Measurements from ENCODE around the gene SUPT20HL2.

The SUPT20HL2 gene

DNA sequence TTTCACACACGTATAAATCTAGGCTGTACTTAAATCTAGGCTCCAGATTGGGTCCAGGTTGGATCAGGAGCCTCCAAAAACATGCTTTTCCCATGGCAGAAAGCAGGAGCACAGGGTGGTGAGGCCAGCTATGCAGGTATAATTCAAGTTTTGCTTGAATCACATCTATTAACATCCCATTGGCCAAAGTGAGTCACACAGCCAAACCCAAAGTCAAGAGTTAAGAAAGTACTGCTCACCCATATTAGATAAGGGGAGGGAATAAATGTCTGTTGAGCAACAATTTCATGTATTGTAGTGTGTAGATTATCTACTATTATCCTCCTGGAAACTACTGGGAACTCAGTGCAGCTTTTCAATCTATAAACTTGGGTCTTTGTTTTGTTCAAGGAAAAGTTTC is 12.8 kb downstream of the SUPT20HL2 start:
- no peaks in the 10 kb centered on the region for H3K9me3 ChIP-seq (ENCODE audit: insufficient read depth, low read length)
- H3K36me3 ChIP-seq (replicated peaks; ENCODE audit: low read depth, low read length), result no peaks in the 10 kb centered on the region
- TF ChIP-seq, protein P1, sequence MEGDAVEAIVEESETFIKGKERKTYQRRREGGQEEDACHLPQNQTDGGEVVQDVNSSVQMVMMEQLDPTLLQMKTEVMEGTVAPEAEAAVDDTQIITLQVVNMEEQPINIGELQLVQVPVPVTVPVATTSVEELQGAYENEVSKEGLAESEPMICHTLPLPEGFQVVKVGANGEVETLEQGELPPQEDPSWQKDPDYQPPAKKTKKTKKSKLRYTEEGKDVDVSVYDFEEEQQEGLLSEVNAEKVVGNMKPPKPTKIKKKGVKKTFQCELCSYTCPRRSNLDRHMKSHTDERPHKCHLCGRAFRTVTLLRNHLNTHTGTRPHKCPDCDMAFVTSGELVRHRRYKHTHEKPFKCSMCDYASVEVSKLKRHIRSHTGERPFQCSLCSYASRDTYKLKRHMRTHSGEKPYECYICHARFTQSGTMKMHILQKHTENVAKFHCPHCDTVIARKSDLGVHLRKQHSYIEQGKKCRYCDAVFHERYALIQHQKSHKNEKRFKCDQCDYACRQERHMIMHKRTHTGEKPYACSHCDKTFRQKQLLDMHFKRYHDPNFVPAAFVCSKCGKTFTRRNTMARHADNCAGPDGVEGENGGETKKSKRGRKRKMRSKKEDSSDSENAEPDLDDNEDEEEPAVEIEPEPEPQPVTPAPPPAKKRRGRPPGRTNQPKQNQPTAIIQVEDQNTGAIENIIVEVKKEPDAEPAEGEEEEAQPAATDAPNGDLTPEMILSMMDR (IDR thresholded peaks at IDR 0.05; ENCODE audit: low read depth, low read length), result no peak
- TF ChIP-seq EZH2phosphoT487 (IDR thresholded peaks at IDR 0.05; ENCODE audit: low read depth), result no peak
- no peak overlapping the region for H3K4me3 ChIP-seq (ENCODE audit: low read length)
- H2AFZ ChIP-seq (ENCODE audit: low read depth, low read length), result no peak overlapping the region
- H4K20me1 ChIP-seq (ENCODE audit: insufficient read depth, low read length), result no peaks in the 10 kb centered on the region
- H3K9ac ChIP-seq (ENCODE audit: low read length), result no peak overlapping the region
- no peaks in the 10 kb centered on the region for H3K4me1 ChIP-seq (ENCODE audit: low read length)
- H3K27ac ChIP-seq (ENCODE audit: low read length), result no peak overlapping the region
- H3K27me3 ChIP-seq (ENCODE audit: low read depth, low read length), result no peaks in the 10 kb centered on the region
- no peak overlapping the region for H3K4me2 ChIP-seq (ENCODE audit: low read length)
- no peaks in the 10 kb centered on the region for H3K79me2 ChIP-seq (ENCODE audit: low read length)

DNA sequence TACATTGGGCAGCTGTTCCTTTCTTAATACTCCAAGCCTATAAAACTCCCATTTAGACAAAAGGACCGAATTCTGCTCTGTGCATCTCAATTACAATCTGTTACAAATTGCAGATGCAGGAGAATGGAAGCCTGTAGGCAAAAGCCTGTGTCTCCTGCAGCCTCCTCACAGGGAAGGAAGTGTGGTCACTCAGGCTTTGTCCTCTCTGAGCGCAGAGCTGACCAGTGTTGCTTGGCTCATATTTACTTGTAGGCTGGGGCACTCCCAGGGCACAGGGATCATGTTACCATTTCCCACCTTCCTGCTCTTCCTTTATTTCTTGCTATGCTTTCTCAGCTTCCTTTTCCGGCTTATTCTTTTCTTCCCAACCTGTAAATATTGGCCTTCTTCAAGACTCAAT is 15.7 kb downstream of the SUPT20HL2 start:
- no peak for TF ChIP-seq EZH2phosphoT487 (IDR thresholded peaks at IDR 0.05; ENCODE audit: low read depth)
- TF ChIP-seq, protein P1 (IDR thresholded peaks at IDR 0.05; ENCODE audit: low read depth, low read length), result no peak
- no peak overlapping the region for H3K4me2 ChIP-seq (ENCODE audit: low read length)
- H2AFZ ChIP-seq (ENCODE audit: low read depth, low read length), result no peak overlapping the region

DNA sequence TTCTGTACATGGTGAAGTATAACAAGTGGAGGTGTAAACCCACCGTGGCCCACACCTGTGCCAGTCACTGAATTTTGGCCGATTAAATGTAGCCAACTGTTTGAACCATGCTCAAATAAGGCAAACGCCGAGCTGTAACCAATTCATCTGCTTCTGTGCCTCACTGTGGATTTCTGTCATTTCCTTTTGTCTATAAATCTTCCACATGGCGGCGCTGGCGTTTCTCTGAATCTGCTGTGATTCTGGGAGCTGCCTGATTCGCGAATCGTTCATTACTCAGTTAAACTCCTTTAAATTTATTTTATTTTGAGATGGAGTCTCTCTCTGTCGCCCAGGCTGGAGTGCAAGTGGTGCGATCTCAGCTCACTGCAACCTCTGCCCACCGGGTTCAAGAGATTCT is 19.2 kb downstream of the SUPT20HL2 start:
- Histone ChIP-seq H3K79me2 (ENCODE audit: low read length) (no peaks in the 10 kb centered on the region), H3K36me3 (replicated peaks; ENCODE audit: low read depth, low read length) (no peaks in the 10 kb centered on the region), H3K4me2 (ENCODE audit: low read length) (peak overlapping the region; percentile 55), H3K27ac (ENCODE audit: low read length) (no peak overlapping the region), H2AFZ (ENCODE audit: low read depth, low read length) (peak overlapping the region; percentile 83; the same call in 1 of the 2 replicates), H3K9me3 (ENCODE audit: insufficient read depth, low read length) (no peaks in the 10 kb centered on the region), H3K4me3 (ENCODE audit: low read length) (0 out of 2 replicates have a peak overlapping the region, but pooled peaks have one; percentile 27), H3K4me1 (ENCODE audit: low read length) (no peaks in the 10 kb centered on the region), H3K9ac (ENCODE audit: low read length) (no peak overlapping the region), H4K20me1 (ENCODE audit: insufficient read depth, low read length) (no peaks in the 10 kb centered on the region), H3K27me3 (ENCODE audit: low read depth, low read length) (no peaks in the 10 kb centered on the region)
- TF ChIP-seq, protein P1 (IDR thresholded peaks at IDR 0.05; ENCODE audit: low read depth, low read length), result peak; percentile 42
- TF ChIP-seq EZH2phosphoT487 (IDR thresholded peaks at IDR 0.05; ENCODE audit: low read depth), result no peak

More for the DNA sequence above, 15.7 kb downstream of the SUPT20HL2 start:
- H3K79me2 ChIP-seq (ENCODE audit: low read length), result no peaks in the 10 kb centered on the region
- no peak overlapping the region for H3K9ac ChIP-seq (ENCODE audit: low read length)
- H3K4me1 ChIP-seq (ENCODE audit: low read length), result no peaks in the 10 kb centered on the region
- no peaks in the 10 kb centered on the region for H3K9me3 ChIP-seq (ENCODE audit: insufficient read depth, low read length)
- no peak overlapping the region for H3K4me3 ChIP-seq (ENCODE audit: low read length)
- H3K36me3 ChIP-seq (replicated peaks; ENCODE audit: low read depth, low read length), result no peaks in the 10 kb centered on the region
- H3K27me3 ChIP-seq (ENCODE audit: low read depth, low read length), result no peaks in the 10 kb centered on the region
- no peaks in the 10 kb centered on the region for H4K20me1 ChIP-seq (ENCODE audit: insufficient read depth, low read length)
- H3K27ac ChIP-seq (ENCODE audit: low read length), result no peak overlapping the region

DNA sequence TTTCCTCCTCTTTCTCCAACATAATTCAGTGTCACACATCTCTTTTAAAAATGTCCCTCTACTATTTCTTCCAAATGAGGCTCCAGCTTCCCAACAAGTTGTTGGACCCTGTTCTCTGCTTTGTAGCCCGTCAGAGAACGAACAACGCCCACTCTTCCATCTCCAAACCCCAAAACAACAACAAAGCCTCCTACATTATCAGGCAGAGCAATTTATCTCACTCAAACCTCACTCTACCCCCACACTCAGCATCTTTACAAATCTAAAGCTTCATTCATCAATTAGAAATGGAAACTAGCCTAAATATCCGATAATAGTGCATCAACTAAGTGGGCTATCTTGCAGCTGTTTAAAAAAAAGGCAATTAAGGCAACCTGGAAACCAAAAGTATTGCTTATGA is 20.5 kb downstream of the SUPT20HL2 start:
- no peaks in the 10 kb centered on the region for H3K4me1 ChIP-seq (ENCODE audit: low read length)
- TF ChIP-seq, protein P1 (IDR thresholded peaks at IDR 0.05; ENCODE audit: low read depth, low read length), result no peak
- no peak for TF ChIP-seq EZH2phosphoT487 (IDR thresholded peaks at IDR 0.05; ENCODE audit: low read depth)
- no peak overlapping the region for H3K9ac ChIP-seq (ENCODE audit: low read length)
- H3K79me2 ChIP-seq (ENCODE audit: low read length), result no peaks in the 10 kb centered on the region
- H3K4me3 ChIP-seq (ENCODE audit: low read length), result no peak overlapping the region
- H3K36me3 ChIP-seq (replicated peaks; ENCODE audit: low read depth, low read length), result no peaks in the 10 kb centered on the region
- no peaks in the 10 kb centered on the region for H3K27me3 ChIP-seq (ENCODE audit: low read depth, low read length)
- H2AFZ ChIP-seq (ENCODE audit: low read depth, low read length), result no peak overlapping the region
- no peaks in the 10 kb centered on the region for H3K9me3 ChIP-seq (ENCODE audit: insufficient read depth, low read length)
- H3K27ac ChIP-seq (ENCODE audit: low read length), result no peak overlapping the region
- H4K20me1 ChIP-seq (ENCODE audit: insufficient read depth, low read length), result no peaks in the 10 kb centered on the region
- no peak overlapping the region for H3K4me2 ChIP-seq (ENCODE audit: low read length)

All from OCI-LY3 (cell line).